NCI-H526 treated with DMSO at 0.1 percent for 48 hours (cell line): Measurements from ENCODE around the gene MIB1.
A peak's percentile ranks its signal among the peaks of the same experiment; 100 is the strongest.
"Not testable (repeated sequence)": the region's sequence is repeated elsewhere in the genome, so short reads cannot be mapped to it uniquely, and the experiment has no call there.

Experiments used
- DNase-seq: peaks from one replicate; lab custom pipeline; 2025; lab: John Stamatoyannopoulos, UW

Gene MIB1

DNA sequence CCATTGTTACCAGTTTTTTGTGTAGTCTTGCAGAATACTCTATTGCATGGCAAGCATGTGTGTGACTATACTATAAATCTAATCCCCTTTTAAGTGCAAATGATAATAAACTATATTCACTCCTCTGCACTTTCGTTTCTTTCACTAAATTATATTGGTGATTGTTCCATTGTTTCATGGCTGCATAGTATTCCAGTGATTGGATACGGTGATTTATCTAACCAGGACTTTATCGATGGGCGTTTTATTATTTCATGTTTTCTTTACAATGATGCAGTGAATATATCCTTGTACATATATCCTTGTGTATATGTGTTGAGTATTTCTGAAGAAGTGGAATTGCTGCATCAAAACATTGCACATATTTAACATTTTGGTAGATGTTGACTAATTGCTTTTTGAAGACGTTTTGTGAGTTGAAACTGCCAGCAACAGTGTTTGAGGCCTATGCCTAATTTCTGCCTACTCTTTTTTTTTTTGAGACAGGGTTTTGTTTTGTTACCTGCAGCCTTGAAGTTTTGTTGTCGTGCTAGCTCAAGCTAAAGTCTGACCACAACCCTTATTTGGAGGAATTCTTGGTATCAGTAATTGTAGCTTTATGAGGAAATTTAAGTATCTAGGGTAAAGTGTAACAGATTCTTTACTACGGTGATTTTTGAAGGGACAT, 2.7 kb downstream of the MIB1 start:
- DNase-seq: peak; percentile 2

DNA sequence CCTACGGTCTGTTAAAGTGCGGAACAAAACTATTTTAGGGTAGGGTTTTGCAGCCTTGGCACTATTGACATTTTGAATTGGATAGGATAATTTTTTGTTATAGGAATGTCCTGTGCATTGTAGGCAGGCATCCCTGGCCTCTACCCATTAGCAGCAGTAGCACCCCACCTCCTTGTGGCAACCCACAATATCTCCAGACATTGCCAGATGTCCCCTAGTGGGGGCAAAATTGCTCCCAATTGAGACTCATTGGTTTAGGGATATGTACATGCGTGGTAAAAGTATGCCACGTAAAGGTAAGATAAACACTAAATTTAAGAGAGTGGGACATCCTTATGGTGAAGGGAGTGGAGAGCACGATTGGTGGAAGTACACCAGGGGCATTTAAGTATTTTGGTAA, 4.6 kb downstream of the MIB1 start:
- DNase-seq: no peak

DNA sequence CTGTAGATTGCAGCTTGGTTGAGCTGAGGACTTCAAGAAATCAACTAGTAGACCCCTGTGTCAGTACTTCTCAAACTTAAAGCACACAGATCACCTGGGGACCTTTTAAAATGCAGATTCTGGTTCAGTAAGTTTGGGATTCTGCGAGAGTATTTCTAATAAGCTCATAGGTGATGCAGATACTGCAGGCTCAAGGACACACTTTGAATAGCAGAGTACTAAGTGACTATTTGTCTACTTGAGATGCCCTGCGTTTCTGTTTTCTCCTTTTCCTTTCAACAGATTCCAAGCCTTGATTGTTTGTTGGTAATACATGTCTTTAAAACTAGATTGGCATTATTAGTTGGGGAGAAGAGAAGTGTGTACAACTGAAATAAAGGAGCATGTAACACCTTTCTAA, 6.7 kb downstream of the MIB1 start:
- DNase-seq: no peak

DNA sequence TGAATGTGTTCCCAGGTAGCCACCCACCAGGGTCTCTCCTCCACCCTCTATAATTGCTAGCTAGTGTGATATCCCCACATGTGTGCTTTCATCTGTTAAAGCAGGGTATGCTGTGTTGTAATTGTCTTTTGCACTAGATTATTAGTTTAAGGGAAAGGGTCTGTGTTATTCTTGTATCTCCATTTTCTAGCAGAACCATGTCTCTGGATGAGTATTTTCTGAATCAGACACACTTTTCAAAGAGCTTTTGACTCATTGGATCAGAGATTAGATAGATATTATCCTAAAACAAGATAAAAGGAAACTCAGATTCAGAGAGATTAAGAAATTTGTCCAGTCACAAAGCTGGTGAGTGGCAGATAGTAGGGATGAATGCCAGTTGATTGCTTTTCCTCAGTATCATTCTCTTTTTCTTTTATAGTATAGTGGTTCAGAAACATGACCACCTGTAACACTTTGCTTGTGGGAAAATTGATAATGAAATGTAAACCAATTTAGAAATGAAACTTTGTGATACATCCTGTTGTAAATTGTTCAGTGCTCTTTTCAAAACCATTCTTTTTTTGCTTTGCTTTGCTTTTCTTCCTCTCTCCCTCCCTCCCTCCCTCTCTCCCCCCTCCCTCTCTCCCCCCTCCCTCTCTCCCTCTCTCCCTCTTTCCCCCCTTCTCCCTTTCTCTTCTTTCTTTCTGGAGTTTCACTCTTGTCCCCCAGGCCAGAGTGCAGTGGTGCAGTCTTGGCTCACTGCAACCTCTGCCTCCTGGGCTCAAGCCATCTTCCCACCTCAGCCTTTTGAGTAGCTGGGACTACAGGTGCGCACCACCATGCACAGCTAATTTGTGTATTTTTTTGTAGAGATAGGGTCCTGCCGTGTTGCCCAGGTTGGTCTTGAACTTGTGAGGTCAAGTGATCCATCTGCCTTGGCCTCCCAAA, 7.4 kb downstream of the MIB1 start:
- no peak for DNase-seq

DNA sequence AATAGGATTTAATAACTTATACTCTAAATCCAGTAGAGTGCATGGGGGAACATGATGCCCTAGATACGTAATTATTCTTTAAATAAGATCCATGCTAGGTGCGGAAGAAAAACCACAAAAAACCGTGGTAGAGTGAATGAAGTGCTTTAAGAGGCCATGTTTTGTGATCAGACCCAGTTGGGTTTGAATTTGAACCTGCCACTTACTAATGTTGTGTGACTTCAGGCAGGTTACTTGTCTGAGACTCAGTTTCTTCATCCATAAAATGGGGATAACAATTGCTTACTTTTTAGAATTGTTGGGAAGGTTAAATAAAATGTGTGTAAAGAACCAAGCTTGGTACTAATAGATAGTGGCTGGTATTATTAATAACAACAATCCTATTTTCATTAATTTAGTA, 17.2 kb downstream of the MIB1 start:
- DNase-seq: no peak

DNA sequence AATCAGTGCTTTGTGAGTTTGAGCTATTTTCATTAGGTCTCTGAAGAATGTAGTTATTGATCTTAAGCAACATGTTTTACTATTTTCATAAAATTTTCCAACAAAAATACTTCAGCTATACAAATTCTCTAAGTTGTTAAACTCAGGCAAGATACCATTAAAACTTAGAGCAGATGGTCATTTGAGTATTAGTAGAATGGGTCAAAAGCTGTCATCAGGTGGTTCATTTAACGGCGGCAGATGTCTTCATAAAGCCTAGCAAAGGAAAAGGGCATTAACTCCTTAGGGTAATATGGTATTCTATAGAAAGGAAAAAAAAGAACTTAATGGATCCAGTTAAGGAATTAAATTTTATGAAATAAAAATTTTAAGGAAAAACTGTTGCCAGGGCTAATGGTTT, 19.2 kb downstream of the MIB1 start:
- no peak for DNase-seq

DNA sequence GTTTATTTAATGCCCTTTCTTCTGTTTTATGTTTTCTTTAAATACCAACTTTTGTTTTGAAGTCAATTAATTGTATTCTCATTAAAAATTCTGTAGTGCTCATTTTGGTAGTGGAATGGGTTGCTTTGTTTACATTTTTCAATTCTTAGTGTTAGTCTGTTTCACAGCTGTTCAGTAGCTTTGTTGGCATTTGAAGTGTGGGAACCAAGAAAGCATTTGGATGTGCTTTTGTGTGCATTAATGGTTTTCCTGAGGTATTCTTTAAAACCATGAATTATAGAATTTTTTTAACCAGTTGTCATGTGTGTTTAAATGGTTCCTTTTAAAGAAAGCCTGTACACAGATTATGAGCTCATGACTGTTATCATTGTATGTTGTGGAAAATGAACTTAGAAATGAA, 19.7 kb downstream of the MIB1 start:
- no peak for DNase-seq

DNA sequence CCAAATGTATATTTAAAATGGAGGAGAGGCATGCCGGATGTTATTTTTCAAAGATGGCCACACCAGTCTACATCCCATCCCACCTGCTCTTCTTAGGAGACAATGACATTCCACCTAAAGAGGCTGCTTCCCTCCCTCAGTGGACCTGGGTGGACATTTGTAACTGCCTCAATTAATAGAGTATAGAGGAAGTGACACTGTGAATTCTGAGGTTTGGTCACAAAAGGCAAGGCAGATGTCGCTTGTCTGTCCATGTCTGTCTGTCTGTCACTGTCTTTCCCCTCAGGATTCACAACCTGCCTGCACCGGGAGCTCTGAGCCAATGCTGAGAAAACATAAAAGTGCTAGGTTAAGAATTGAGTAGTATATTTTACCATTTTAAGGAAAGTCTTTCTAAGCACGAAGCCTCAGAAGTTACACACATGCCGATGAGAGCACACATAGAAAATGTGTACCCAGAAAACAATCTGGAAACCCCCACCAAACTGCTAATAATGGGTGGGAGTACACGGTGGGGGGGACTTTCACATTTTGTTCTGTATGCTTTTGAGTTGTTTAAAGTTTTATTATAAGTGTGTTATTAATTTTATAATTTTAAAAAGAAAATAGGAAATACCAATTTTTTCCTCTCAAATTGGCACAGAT, 21.0 kb downstream of the MIB1 start:
- DNase-seq: no peak

DNA sequence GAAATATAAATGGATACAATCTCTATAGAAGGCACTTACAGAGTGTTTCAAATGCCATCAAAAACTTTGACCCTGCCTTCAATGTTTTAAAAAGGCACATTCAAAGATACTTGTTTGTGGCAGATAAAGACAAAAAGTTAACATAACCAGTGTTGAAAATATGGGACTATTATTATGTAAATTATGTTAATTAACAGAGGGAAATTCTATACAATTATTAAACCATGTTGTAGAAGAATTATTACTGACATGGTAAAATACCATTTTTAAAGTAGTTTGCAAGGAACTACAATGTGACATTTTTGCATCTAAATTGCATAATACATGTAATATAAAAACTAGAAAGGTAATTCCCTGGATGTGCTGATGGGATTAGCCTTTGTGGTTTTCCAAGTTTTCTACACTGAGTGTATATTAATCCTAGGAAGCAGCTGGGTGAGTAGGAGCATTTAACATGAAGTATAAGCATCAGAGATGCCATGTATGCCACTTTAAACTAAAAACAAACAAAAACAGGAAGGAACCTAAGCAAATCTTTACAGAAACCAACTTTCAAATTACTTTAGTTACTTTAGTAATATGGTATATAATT, 21.7 kb downstream of the MIB1 start:
- no peak for DNase-seq

DNA sequence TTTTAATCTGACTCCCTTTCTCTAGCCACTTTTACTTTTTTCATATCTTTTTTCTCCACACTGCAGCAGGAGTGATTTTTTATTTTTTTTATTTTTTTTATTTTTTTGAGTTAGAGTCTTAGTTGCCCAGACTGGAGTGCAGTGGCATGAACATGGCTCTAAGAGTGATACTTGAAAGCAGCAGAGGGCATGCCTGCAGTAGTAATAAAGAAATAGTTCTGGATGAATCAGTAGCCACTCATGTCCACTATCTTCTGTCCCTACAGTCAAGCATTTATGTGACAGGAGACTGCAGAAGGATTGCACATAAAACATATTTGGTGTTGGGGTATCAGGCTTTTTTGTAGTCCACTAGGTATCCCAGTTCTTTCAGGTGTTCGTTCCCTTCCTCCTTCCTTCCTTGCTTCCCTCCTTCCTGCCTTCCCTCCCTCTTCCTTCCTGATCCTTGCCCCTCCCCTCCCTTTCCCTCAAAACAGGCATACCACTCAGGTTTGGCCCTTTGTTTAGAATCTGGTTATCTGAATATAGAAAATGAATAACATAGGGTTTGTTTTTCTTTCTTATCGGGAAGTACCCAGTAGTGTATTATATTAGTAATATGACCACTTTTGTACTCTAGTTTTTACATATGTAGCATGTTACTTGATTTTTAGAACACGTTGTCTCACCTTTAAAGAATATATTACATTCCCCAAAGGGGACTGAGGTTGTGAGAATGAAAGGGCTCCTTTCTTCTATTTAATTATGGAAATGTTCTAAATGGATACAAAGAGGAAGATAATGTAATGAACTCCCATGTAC, 23.5 kb downstream of the MIB1 start:
- no peak for DNase-seq

DNA sequence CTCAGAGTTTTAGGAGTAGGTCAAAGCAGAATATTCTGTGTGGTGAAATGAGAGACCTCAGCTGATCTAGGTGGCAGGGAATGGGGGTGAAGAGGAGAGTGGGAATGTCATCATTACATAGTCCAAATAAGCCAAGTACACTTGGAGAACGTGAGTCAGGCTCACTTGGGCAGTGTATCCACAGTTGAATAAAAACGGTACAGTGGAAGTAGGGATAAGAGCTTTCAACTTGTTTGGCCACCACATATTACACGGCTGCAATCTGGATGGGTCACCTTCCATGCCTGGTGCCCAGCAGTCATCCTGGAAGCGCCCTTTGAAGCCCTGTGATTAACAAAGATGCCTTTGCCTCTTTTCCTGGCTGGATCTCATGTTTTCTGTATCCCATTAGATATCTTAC, 28.6 kb downstream of the MIB1 start:
- no peak for DNase-seq

DNA sequence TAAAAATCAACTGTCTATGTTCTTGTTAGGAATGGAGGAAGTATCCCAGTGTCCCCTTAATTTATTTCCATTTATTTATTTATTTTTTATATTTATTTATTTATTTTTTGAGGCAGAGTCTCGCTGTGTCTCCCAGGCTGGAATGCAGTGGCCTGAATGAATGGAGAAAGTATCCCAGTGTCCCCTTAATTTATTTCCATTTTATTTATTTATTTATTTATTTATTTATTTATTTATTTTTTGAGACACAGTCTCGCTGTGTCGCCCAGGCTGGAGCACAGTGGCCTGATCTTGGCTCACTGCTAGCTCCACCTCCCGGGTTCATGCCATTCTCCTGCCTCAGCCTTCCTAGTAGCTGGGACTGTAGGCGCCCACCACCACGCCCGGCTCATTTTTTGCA, 34.1 kb downstream of the MIB1 start:
- DNase-seq: no peak

DNA sequence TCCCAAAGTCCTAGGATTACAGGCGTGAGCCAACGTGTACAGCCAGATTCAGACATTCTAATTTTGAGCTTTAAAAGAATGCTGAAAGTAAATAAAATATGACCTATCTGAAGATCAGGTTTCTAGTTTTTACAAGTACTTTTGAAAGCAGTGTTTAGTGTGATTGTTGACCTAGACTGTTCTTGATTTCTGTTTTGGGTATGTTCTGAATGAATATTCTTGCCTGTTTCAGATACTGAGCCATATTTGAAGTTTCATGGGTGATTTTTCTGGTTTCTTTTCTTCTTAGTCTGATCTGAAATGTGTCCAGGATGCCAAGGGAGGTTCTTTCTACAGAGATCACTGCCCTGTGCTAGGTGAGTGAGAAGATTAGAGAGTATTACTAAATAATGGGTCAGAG, 37.2 kb downstream of the MIB1 start:
- DNase-seq: no peak

DNA sequence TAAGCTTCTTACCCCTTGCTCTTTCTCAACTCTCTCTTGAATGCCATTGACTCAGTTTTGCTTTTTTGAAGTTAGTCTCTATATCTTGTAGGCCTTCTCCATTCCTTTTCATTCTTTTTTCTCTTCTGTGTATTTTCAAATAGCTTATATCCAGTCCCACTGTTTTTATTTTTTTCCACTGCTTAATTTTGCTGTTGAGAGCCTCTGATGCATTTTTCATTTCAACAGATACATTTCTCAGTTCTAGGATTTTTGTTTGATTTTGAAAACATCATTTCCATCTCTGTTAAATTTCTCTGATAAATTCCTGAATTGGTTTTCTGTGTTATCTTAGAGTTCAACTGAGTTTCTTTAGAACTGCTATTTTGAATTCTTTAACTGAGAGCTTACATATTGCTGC, 45.9 kb downstream of the MIB1 start:
- DNase-seq: no peak

DNA sequence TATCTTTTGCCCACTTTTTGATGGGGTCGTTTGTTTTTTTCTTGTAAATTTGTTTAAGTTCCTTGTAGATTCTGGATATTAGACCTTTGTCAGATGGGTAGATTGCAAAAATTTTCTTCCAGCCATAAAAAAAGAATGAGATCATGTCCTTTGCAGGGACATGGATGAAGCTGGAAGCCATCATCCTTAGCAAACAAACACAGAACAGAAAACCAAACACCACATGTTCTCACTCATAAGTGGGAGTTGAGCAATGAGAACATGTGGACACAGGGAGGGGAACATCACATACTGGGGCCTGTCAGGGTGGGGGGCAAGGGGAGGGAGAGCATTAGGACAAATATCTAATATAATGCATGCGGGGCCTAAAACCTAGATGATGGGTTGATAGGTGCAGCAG, 55.5 kb downstream of the MIB1 start:
- DNase-seq: not testable (repeated sequence)

DNA sequence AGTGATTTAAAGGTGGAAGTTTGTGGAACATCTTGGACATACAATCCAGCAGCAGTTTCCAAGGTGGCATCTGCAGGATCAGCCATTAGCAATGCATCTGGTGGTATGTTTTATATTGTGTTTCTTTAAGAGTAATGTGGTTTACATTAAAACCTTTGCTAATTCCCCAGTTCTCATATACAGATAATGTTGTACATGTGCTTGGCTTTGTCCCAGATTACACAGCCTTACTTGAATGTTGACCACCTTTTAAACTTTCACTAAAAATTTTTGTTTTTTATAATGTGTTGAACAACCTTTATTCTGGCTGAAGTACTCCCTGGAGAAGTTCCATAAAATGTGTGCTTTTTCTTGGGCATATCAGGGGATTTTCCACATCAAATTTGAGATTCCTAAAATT, 57.5 kb downstream of the MIB1 start:
- DNase-seq: no peak

DNA sequence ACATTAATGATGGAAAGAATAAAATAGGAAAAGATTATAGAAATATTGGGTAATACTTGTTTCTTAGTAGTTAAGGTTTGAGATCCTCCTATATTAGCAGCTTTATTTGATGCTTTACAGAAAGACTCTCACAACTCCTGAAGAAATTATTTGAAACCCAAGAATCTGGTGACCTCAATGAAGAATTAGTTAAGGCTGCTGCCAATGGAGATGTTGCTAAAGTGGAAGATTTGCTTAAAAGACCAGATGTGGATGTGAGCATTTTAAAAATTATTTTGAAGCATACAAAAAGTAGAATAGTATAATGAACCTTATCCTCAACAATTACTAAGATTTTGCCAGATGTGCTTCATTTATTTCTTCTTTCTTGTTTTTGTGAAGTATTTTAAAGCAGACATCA, 59.1 kb downstream of the MIB1 start:
- no peak for DNase-seq

DNA sequence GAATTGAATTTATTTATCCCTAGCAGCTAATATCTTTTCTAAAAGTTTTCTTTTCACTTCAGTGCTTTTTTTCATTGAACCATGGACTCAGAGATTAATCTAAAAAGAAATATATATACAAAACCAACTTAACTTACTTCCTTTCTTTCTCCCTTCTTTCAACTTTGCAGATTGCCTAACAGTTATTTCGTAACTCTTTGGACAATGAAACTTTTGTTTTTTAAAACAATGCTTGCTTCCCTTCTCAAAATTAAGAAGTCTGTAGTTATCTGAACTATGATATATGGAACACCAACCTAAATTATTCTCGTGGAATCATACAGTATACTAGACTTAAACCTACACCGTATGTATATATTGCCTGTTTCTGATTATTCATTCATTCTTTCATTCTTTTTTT, 62.9 kb downstream of the MIB1 start:
- no peak for DNase-seq

DNA sequence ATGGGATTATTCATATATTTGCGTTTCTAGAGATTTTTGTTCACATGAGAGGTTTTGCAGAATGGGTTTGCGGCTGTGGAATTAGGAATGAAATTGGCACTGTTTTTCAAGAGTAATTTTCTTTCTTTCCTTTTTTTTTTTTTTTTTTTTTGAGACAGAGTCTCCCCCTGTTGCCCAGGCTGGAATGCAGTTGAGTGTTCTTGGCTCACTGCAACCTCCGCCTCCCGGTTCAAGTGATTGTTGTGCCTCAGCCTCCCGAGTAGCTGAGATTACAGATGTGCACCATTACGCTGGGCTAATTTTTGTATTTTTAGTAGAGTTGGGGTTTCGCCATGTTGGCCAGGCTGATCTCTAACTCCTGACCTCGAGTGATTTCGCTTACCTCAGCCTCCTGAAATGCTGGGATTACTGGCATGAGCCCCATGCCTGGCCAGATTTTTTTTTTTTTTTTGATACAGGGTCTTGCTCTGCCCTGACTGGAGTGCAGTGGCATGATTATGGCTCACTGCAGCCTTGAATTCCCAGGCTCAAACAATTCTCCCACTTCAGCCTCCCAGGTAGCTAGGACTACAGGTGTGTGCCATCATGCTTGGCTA, 65.3 kb downstream of the MIB1 start:
- DNase-seq: no peak

DNA sequence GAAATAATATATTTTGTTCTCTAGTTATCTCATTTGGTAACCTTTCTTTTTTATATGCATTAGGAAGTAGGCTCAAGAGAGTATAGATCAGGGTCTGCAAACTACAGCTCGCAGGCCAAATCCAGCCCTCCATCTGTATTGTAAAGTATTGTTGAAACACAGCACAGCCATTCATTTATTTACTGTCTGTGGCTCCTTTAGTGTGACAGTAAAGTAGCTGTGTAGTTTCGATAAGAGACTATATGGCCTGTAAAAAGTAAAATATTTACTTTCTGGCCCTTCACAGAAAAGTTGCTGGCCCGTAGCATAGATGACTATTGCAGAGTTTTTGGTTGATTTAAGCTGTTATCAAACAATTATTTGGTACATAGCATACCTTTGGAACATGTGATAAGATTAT, 67.6 kb downstream of the MIB1 start:
- DNase-seq: no peak

DNA sequence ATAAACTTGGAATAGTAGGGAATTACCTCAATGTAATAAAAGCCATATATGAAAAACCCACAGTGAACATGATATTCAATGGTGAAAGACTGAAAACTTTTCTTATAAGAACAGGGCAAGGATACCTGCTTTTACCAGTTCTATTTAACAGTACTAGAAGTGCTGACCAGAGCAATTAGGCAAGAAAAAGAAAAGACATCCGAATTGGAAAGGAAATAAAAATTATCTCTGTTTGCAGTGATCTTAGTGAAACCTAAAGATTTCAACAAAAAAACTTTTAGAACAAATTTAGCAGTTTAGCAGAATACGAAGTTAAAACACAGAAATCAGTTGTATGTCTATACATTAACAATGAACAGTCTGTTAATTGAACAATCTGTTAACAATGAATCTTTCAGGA, 69.1 kb downstream of the MIB1 start:
- no peak for DNase-seq

DNA sequence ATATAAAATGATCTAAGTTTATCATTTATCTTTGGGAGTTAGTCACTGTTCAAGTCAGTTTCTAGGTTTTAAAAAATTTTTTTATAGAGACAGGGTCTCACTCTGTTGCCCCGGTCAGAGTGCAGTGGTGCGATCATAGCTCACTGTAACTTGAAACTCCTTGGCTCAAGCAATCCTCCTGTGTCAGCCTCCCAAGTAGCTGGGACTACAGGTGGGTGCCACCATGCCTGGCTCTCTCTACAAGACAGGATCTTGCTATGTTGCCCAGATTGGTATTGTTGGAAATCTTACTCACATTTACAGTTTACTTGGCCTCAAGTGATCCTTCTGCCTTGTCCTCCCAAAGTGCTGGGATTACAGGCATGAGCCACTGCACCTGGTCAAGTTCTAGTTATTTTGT, 74.5 kb downstream of the MIB1 start:
- no peak for DNase-seq
